ENCODE measurements around the gene SRPK1.

The SRPK1 gene

DNA sequence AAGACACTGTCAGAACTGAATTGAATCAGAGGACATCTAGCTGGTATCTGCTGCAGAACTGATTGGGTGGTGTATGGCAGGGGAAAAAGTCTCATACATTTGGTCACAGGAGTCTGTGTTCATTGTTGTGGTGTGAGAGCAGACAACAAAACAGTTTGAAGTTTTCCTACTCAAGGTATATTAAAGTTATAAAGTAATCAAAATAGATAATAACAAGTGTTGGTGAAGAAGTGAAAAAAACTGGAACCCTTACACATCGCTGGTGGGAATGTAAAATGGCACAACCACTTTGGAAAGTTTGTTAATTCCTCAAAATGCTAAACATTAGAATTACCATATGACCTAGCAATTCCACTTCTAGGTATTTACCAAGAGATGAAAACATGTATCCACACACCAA is 24.7 kb downstream of the SRPK1 start:
- no peak overlapping the region for H2AFZ ChIP-seq (ENCODE audit: low read length)
- H3K9ac ChIP-seq (ENCODE audit: low read length) = no peak overlapping the region
- H3K4me1 ChIP-seq (ENCODE audit: insufficient read depth, low read length, severe bottlenecking) = no peaks in the 10 kb centered on the region
- peaks cover 60% of the 10 kb centered on the region for H3K36me3 ChIP-seq (ENCODE audit: insufficient read depth, low read length)
- no peaks in the 10 kb centered on the region for H3F3A ChIP-seq (ENCODE audit: insufficient read depth, low read length)
- TF ChIP-seq EZH2 (IDR thresholded peaks at IDR 0.05; ENCODE audit: borderline replicate concordance, low read length) = no peak
- TF ChIP-seq, protein P1, sequence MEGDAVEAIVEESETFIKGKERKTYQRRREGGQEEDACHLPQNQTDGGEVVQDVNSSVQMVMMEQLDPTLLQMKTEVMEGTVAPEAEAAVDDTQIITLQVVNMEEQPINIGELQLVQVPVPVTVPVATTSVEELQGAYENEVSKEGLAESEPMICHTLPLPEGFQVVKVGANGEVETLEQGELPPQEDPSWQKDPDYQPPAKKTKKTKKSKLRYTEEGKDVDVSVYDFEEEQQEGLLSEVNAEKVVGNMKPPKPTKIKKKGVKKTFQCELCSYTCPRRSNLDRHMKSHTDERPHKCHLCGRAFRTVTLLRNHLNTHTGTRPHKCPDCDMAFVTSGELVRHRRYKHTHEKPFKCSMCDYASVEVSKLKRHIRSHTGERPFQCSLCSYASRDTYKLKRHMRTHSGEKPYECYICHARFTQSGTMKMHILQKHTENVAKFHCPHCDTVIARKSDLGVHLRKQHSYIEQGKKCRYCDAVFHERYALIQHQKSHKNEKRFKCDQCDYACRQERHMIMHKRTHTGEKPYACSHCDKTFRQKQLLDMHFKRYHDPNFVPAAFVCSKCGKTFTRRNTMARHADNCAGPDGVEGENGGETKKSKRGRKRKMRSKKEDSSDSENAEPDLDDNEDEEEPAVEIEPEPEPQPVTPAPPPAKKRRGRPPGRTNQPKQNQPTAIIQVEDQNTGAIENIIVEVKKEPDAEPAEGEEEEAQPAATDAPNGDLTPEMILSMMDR (IDR thresholded peaks at IDR 0.05; ENCODE audit: low read length) = no peak
- no peak overlapping the region for H3K4me2 ChIP-seq (ENCODE audit: low read length)
- H3K9me3 ChIP-seq (ENCODE audit: low read length) = no peaks in the 10 kb centered on the region
- no peaks in the 10 kb centered on the region for H3K9me2 ChIP-seq (ENCODE audit: low read depth, low read length)
- H4K20me1 ChIP-seq (ENCODE audit: insufficient read depth, low read length) = no peaks in the 10 kb centered on the region
- H3K27ac ChIP-seq (ENCODE audit: low read depth, low read length, poor library complexity, severe bottlenecking) = no peak overlapping the region
- peaks cover 92% of the 10 kb centered on the region for H3K79me2 ChIP-seq (ENCODE audit: insufficient read depth, low read length)
- H3K4me3 ChIP-seq (ENCODE audit: low read depth, low read length, poor library complexity, severe bottlenecking) = no peak overlapping the region
- H3K27me3 ChIP-seq (ENCODE audit: insufficient read depth, low read length) = no peaks in the 10 kb centered on the region

DNA sequence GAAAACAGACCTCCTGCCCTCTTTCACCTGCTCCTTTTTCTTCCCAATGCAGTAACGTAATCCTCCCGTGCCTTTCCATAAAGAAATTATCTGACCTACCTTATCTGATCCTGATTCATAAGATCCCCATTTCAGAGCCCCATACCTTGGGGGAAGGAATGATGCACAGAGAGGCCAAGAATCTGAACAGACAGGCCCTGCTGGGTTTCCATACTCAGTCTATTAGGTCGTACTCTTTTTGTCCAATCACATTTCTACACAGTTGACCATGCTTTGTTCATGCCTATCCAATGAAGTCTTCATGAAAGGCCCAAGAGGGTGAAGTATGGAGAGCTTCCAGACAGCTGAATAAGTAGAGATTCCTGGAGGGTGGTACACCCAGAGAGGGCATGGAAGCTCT is 25.3 kb downstream of the SRPK1 start:
- Histone ChIP-seq H3K27me3 (ENCODE audit: insufficient read depth, low read length) (no peaks in the 10 kb centered on the region), H3K27ac (ENCODE audit: low read depth, low read length, poor library complexity, severe bottlenecking) (no peak overlapping the region), H3K79me2 (ENCODE audit: insufficient read depth, low read length) (peaks cover 86% of the 10 kb centered on the region), H3K9me2 (ENCODE audit: low read depth, low read length) (no peaks in the 10 kb centered on the region), H4K20me1 (ENCODE audit: insufficient read depth, low read length) (no peaks in the 10 kb centered on the region), H3K9me3 (ENCODE audit: low read length) (no peaks in the 10 kb centered on the region), H3F3A (ENCODE audit: insufficient read depth, low read length) (no peaks in the 10 kb centered on the region), H3K36me3 (ENCODE audit: insufficient read depth, low read length) (peaks cover 57% of the 10 kb centered on the region), H2AFZ (ENCODE audit: low read length) (no peak overlapping the region), H3K9ac (ENCODE audit: low read length) (no peak overlapping the region), H3K4me1 (ENCODE audit: insufficient read depth, low read length, severe bottlenecking) (no peaks in the 10 kb centered on the region), H3K4me2 (ENCODE audit: low read length) (no peak overlapping the region), H3K4me3 (ENCODE audit: low read depth, low read length, poor library complexity, severe bottlenecking) (no peak overlapping the region)
- TF ChIP-seq, protein P1 (IDR thresholded peaks at IDR 0.05; ENCODE audit: low read length) = no peak
- no peak for TF ChIP-seq EZH2 (IDR thresholded peaks at IDR 0.05; ENCODE audit: borderline replicate concordance, low read length)

DNA sequence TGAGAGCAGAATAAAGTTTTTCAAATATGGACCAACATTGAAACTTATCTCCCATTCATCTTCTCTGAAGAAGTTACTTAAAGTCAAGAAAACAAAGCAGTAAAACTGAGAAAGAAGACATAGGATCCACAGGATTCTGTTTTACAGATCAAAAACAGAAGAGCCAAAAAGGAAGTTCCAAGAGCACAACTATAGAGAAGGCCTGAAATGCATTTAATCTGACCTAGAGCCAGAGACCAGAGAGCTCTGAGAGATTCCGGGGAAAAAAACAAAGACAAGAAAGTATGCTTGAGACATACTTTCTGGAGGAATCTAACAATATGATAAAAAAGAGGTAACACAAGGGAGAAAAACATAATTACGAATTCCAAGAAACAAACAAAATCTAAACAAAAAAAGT is 26.1 kb downstream of the SRPK1 start:
- no peaks in the 10 kb centered on the region for H4K20me1 ChIP-seq (ENCODE audit: insufficient read depth, low read length)
- no peak overlapping the region for H3K4me2 ChIP-seq (ENCODE audit: low read length)

More for the DNA sequence above, 26.1 kb downstream of the SRPK1 start:
- Histone ChIP-seq H3K27ac (ENCODE audit: low read depth, low read length, poor library complexity, severe bottlenecking) (no peak overlapping the region), H3K9ac (ENCODE audit: low read length) (no peak overlapping the region), H3K4me1 (ENCODE audit: insufficient read depth, low read length, severe bottlenecking) (no peaks in the 10 kb centered on the region), H3K36me3 (ENCODE audit: insufficient read depth, low read length) (peaks cover 56% of the 10 kb centered on the region), H3K9me3 (ENCODE audit: low read length) (no peaks in the 10 kb centered on the region), H3K27me3 (ENCODE audit: insufficient read depth, low read length) (no peaks in the 10 kb centered on the region), H2AFZ (ENCODE audit: low read length) (no peak overlapping the region), H3K79me2 (ENCODE audit: insufficient read depth, low read length) (peaks cover 79% of the 10 kb centered on the region), H3K9me2 (ENCODE audit: low read depth, low read length) (no peaks in the 10 kb centered on the region), H3F3A (ENCODE audit: insufficient read depth, low read length) (no peaks in the 10 kb centered on the region), H3K4me3 (ENCODE audit: low read depth, low read length, poor library complexity, severe bottlenecking) (no peak overlapping the region)
- TF ChIP-seq EZH2 (IDR thresholded peaks at IDR 0.05; ENCODE audit: borderline replicate concordance, low read length) = no peak
- TF ChIP-seq, protein P1 (IDR thresholded peaks at IDR 0.05; ENCODE audit: low read length) = no peak
